Left ventricle myocardium superior (tissue), 1 donor: Measurements from ENCODE around the gene IL2RA. TPM values are rescaled to one million over a fixed set of nuclear protein-coding genes. Genes with fewer than 3 reads are reported as not detected.
"Not testable (repeated sequence)": the region's sequence is repeated elsewhere in the genome, so short reads cannot be mapped to it uniquely, and the experiment has no call there.

ENCODE experiments used
- ATAC-seq: fragments of 200-7000 bp; cut with Tn5 transposase; one replicate; pipeline ENCODE4 v1.9.1; 2020; ENCODE audit warnings: mild to moderate bottlenecking, moderate library complexity
- DNase-seq: peaks from one replicate; pipeline ENCODE4 v3.0.0-alpha.2; 2020
- intact Hi-C: fragments of 100-400 bp; cut with micrococcal nuclease; formaldehyde crosslinking; loops from one replicate; pipeline ENCODE4 v1.11.0; 2022
- total RNA-seq: library from RNA; stranded (reverse); fragmentation: NEBNext Ultra II Directional; extraction: Animal tissue kit (Norgen Biotek cat#: 25700); gene quantifications from one replicate; pipeline ENCODE4 v1.2.1, GENCODE V29; 2021
- donor health status: DM: no; HTN: yes; CAD: no; lungs with severe emphysema.

The IL2RA gene
- total RNA-seq, 1 donor from 2014 or later, result 1.5 TPM

DNA sequence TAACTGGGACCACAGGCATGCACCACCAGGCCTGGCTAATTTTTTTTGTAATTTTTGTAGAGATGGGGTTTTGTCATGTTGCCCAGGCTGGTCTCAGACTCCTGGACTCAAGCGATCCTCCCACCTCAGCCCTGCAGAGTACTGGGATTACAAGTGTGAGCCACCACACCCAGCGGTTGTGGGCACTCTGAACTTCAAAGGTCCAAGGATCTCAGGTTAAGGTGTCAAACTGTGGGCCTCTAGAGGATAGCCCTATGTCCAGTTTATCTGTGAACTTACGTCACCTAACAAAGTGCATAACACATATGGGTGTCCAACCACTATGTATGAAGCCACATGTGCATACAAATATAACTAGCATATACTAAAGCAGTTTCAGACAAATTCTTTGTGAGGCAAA, 3.2 kb upstream of the IL2RA start:
- ATAC-seq, result peak; percentile 6
- intact Hi-C loops, result no loop called here
- no peak for DNase-seq

- ATAC-seq, intact Hi-C loops, DNase-seq: not testable (repeated sequence)
These were observed 2.6 kb upstream of the IL2RA start for GRCh38 chr10:6064726-6065125.

DNA sequence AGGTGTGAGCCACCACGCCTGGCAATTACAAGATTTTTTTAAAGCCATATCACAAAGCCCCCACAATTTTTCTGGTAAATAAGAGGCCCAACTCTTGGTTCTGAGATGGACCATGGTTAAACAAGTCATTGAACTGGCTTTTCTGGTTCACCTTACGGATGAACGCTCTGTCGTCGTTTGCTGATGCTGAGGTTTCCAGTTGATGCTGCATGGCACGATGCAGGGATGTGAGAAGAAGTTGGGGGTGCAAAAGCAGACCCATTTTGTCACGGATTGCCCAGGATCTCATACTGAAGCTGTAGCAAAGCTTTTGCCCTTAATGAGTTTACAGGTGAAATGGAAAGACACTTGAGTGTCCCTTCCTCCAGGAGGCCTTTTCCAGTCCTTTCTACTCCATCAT, 2.0 kb upstream of the IL2RA start:
- DNase-seq, result no peak
- no peak for ATAC-seq
- intact Hi-C loops, result no loop called here

- intact Hi-C loops, result no loop called here
- no peak for DNase-seq
- ATAC-seq, result no peak
These were observed 1.1 kb downstream of the IL2RA start for GRCh38 chr10:6061056-6061455.

DNA sequence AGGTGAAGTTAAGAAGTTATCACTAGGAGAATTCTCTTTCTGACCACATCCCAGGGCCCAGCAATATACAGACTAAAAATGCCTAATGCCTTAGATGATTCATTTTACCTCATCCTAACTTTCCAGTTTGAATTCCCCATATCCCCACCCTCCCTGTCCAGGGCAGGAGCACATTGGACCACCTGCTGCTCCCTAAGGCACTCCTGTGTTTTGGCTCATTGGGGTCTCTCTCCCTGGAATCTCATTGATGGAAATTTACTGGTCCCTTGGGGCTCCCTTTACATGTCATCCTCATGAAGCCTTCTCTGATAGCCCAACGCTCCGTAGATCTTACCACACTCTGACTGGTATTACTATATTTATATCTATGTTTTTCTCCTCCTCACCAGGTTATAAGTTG, 2.7 kb downstream of the IL2RA start:
- DNase-seq (no peak), ATAC-seq (no peak)
- intact Hi-C loops, result no loop called here

GRCh38 chr10:6058682-6059475, 3.3 kb downstream of the IL2RA start:
- DNase-seq, result no peak
- intact Hi-C loops, result no loop called here
- no peak for ATAC-seq

GRCh38 chr10:6056411-6057135, 5.6 kb downstream of the IL2RA start:
- ATAC-seq (no peak), DNase-seq (no peak)
- intact Hi-C loops, result no loop called here

DNA sequence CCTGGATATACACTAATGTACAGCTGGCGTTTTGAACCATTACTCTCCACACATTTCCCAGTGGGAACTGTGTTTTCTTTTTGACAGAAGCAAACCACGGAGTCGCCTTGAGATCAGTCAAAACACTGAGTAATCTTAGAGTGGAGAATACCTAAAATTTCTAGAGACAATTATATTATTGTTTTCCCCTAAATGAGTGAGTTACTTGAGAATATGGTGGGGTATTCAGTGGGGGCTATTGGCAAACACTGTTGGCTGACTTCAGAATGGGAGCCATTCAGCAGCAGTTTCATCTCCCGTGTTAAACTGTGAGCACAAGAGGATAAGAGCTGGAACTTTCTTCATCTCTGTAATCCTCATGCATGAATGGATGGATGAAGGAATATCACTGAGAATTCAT, 6.2 kb downstream of the IL2RA start:
- intact Hi-C loops, result no loop called here
- no peak for ATAC-seq
- no peak for DNase-seq

- intact Hi-C loops, result no loop called here
- DNase-seq (no peak), ATAC-seq (no peak)
These were observed 7.3 kb downstream of the IL2RA start for GRCh38 chr10:6054884-6055283.

- intact Hi-C loops, result no loop called here
- peak; percentile 57 for DNase-seq
- ATAC-seq, result peak; percentile 70
These were observed 8.1 kb downstream of the IL2RA start for GRCh38 chr10:6053816-6054631.

- DNase-seq (no peak), ATAC-seq (no peak)
- intact Hi-C loops, result no loop called here
These were observed 8.9 kb downstream of the IL2RA start for GRCh38 chr10:6053303-6053702.

- ATAC-seq (no peak), DNase-seq (no peak)
- intact Hi-C loops, result no loop called here
These were observed 9.6 kb downstream of the IL2RA start for GRCh38 chr10:6052247-6053221.

GRCh38 chr10:6050801-6051445, 11.2 kb downstream of the IL2RA start:
- ATAC-seq (peak; percentile 72), DNase-seq (peak; percentile 69)
- intact Hi-C loops, result no loop called here

DNA sequence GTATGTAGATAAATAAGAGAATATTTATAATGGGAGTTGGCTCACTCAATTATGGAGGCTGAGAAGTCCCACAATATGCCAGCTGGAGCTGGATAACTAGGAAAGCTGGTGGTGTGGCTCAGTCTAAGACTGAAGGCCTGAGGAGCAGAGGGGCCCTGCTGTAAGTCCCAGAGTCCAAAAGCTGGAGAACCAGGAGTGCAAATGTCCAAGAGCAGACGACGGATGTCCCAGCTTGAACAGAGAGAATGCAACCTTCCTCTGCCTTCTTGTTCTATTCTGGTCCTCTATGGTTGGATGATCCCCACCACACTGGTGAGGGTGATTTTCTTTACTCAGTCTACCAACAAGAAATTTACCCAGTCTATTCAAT, 13.2 kb downstream of the IL2RA start:
- ATAC-seq (no peak), DNase-seq (no peak)
- intact Hi-C loops, result no loop called here

DNA sequence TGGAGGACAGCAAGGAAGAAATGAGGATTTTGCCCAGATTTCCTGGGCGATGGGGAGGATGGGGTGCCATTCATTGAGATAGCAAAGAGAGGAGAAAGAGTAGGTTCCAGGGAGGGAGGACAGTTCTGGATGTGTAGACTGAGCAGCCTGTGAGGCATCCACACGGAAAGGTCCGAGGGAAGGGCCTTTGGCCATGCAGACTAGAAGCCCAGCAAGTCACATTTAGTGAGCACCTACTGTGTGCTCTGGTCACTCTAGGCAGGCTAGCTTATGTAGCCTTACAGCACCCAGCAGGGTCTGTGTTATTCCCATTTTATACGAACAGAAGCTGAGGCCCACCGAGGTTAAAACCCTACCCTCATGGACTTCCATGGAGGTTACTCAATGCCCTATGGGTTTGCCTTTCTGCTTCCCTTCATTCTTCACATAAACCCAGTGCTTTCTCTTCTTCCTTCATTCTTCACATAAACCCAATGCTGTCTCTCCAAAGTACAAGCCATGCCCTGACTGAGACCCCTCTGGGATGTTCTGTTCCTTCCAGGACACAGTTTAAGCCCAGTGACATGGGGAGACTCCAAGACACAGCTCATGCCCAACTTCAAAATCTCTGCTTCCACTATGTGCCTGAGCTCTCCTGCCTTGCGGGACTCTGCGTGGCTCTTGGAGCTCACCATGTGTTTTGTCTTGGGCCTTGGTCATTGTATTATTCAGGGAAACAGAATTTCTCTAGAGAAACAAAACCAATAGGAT, 13.7 kb downstream of the IL2RA start:
- DNase-seq (no peak), ATAC-seq (no peak)
- intact Hi-C loops, result no loop called here

- DNase-seq (no peak), ATAC-seq (no peak)
- intact Hi-C loops, result no loop called here
These were observed 14.3 kb downstream of the IL2RA start for GRCh38 chr10:6047847-6048246.

DNA sequence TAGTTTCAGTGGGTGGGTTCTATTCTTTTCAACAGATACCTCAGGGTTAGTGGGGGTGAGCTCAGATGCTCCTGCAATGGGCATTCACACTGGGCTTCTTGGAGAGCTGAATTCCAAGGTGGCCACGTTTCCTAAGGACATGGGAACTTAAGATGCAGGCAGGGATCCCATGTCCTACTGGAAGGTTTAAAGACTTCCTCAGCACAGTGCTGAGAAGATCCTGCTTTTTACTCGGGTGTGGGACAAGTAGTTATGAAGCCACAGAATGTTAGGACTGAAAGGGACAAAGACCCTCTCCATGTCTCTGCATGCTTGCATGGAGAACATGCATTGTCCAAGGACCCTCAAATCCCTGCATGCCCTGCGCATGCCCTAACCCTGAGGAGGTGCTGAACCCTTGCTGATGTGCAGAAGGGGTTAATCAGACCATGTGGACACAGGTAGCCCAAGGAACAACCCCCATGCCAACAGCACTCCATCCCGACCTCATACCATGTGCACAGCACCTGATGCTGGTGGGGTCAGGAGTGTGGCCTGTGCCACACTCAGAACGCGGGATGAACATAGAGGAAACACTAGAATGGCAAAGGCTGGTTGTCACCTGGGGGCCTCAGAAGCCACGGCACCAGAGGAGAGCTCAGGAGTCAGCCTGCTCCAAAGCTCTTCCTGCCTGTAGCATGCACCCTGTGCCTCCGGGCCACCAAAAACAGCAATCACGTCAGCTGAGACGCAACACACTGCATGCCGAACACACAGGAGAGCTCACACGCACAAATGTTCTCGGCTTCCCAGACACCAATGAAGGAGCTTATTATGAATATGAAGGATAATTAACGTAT, 15.2 kb downstream of the IL2RA start:
- no peak for ATAC-seq
- no peak for DNase-seq
- intact Hi-C loops, result no loop called here
